Colon (tissue), 2 donors: ENCODE data around the gene PC.
"Not testable (repeated sequence)": the region's sequence is repeated elsewhere in the genome, so short reads cannot be mapped to it uniquely, and the experiment has no call there.

ENCODE experiments used
- FAIRE-seq: peaks from 2 replicates; lab custom pipeline; 2012; peaks lifted over from hg19 to GRCh38; lab: Jason Lieb, UNC
- donor health status: control.
- donor health status: control.

Gene PC

DNA sequence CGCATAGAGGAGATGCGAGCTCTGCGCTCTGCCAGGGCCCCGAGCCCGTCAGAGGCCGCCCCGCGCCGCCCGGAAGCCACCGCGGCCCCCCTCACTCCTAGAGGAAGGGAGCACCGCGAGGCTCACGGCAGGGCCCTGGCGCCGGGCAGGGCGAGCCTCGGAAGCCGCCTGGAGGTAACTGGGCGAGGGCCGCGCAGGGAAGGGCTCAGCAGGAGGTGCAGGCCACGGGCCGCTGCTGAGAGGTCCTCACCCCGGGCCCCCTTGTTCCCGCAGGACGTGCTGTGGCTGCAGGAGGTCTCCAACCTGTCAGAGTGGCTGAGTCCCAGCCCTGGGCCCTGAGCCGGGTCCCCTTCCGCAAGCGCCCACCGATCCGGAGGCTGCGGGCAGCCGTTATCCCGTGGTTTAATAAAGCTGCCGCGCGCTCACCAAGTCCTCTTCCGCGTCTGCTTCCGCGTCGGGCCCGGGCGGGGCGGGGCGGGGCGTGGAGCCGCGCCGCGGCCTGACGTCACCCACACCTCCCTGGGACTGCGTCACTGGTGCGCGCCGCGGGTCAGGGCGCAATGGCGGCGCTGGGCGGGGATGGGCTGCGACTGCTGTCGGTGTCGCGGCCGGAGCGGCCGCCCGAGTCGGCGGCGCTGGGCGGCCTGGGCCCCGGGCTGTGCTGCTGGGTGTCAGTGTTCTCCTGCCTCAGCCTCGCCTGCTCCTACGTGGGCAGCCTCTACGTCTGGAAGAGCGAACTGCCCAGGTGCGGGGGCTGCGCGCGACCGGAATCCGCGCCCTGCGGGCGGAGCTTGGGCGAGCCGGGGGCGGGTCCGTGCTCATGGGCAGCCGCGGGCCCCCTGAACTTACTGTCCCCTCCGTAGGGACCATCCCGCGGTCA, 115.0 kb downstream of the PC start, which contains the start of gene RCE1:
Gene RCE1 (plus strand): TSS at position 546 of the 880 bp plus-strand sequence. CDS start 15 bp downstream, at position 561.
- no peak for FAIRE-seq

DNA sequence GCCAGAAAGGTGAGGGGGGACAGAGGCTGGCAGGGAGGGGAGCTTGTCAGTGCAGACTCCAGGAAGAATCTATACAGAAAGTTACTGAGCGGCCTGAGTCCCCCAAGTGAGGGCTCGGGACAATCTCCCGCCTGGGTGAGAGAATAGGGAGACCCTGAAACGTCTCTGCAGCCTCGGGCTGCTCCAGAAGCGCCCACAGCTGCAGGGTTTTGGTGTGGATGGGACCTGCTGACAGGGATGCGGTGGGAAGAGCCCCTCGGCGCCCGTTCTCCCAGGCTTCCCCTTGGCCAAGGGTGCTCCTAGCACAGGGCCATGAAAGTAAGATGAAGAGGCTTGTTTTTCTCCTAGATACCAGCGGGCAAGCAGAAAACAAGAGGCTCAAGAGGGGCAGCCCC, 115.7 kb downstream of the PC start:
- no peak for FAIRE-seq

DNA sequence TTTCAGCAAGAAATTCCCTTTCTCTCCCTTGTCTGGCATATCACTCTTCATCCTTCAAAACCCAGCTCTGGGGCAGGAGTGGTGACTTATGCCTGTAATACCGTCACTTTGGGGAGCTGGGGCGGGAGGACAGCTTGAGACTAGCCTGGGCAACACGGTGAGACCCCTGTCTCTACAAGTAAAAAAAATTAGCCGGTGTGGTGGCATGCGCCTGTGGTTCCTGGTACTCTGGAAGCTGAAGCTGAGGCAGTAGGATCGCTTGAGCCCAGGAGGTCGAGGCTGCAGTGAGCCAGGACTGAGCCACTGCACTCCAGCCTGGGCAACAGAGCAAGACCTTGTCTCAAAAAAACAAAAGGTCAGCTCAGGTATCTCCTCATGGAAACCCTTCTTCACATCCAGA, 116.3 kb downstream of the PC start:
- no peak for FAIRE-seq

DNA sequence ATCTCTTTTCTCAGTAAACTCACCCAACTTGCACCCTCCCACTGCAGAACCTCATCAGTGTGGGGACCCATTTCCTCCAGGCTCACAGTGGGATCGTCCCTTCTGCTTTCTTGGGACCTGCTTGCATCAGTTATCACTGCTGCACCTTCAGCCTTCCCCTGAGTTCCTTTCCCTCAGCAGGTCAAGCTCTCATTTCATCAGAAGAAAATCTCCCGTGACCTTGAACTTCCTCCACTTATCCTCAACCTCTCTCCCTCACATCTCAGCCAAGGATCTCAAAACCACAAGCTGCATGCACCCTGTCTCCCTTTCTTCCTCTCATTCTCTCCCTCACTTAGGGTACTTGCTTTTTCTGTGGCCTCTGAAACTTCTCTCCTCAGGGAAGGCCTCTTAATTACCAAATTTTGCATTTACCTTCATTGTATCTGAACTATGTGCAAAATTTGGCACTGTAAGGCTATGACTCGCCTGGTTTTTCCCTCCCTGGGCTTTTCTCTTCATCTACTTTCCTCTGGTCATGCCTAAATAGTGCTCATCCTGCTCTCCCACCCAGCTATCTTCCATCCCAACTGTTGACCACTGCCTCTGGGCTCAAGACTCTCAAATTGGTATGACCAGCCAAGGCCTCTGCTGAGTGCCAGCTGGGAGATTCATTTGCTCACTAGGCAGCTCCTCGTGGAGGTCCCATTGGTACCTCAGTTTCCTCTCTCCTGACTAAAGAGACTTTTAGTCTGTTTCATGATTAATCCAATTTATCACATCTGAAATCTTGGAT, 117.7 kb downstream of the PC start:
- FAIRE-seq: no peak

DNA sequence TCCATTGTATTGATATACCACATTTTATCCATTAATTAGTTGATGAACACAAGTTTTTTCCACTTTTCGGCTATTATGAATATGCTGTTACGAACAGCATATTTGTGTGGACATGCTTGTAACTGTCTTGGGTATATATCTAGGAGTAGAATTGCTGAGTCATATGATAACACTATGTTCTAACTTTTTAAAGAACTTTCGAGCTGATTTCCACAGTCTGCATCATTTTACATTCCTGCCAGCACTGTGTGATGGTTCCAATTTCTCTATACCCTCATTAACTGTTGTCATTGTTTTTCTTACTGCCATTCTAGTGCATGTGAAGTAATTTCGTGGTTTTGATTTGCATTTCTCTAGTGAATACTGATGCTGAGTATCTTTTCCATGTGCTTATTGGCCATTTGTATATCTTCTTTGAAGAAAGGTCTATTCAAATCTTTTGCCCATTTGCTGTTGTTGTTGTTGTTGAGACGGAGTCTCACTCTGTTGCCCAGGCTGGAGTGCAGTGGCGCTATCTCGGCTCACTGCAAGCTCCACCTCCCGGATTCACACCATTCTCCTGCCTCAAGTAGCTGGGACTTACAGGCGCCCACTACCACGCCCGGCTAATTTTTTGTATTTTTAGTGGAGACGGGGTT, 122.3 kb downstream of the PC start:
- no peak for FAIRE-seq

DNA sequence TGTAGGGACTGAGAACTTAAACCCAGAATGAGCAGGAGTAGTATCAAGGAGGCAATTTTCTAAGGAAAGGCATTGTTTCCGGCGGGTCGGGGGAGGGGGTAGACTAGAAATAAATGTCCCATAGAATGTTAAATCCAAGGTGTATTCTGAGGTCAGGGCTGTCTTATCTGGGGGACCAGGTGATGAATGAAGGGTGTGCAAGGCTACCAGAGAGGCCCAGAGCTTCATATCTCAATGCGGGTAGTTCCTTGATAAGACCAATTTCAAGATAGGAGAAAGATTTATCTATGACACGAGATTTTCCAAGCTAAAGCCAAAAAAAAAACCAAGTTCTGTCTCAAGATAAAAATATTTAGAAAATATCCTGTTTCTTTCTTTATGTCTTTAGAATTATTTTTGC, 123.2 kb downstream of the PC start:
- FAIRE-seq: no peak

DNA sequence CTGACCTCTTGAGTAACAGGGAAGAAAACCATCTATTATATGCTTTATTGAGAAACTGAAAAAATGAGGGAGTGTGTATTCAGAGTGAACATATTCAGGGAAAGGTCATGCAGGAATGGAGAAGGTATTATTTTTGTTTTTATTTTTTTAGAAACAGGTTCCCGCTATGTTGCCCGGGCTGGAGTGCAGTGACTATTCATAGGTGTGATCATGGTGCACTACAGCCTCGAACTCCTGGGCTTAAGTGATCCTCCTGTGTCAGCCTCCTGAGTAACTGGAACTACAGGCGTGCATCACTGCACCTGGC, 123.7 kb downstream of the PC start:
- no peak for FAIRE-seq

DNA sequence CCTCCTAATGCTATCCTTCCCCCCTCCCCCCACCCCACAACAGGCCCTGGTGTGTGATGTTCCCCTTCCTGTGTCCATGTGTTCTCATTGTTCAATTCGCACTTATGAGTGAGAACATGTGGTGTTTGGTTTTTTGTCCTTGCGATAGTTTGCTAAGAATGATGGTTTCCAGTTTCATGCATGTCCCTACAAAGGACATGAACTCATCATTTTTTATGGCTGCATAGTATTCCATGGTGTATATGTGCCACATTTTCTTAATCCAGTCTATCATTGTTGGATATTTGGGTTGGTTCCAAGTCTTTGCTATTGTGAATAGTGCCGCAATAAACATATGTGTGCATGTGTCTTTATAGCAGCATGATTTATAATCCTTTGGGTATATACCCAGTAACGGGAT, 133.6 kb downstream of the PC start:
- not testable (repeated sequence) for FAIRE-seq

DNA sequence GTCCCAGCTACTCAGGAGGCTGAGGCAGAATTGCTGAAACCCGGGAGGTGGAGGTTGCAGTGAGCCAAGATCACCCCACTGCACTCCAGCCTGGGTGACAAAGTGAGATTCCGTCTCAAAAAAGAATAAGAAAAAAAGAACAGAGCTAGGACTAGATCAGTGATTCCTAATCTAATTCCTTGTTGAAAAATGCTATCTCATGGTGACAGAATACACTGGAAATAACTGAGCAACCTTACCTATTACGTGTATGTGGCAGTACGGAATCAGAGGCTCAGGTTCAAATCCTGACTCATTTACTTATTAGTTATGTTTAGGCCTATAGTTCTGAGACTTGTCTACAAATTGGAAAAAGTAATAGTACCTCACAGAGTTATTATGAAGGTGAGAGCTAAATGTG, 134.5 kb downstream of the PC start:
- no peak for FAIRE-seq

DNA sequence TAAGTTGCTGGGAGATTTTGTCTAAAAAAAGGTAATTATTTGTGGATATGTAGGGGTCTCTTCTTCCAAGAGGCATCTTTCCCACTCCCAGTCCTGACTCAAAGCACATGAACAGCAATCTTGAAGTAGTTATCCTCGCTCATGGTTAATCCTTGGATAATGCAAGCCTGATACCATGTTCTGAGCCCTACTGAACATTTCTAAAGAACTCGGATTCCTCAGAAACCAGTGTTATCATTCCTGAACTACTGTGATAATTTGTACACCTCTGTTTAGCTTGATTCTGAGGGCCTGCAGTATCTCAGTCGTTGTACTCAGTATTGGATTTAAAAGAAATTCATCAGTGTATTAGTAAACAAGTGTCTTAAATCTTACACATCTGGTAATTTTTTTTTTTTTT, 137.3 kb downstream of the PC start:
- FAIRE-seq: no peak

DNA sequence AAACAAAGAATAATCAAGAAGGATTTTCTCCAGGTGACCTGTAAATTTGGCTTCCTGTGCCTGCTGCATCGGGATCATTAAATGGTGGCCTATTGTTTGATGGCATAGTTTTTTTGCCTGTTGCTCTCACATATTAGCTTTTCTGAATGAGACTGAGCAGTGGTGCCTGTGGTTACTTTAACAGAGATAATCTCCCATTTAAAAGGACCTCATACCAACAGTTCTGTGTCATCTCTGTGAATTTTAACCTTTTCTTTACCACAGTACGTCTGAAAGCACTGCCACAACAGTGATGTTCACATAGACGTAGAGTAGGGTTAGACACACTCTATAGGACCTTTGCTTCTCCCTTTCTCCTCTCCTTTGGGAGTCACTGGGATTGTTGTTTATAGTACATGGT, 137.8 kb downstream of the PC start:
- no peak for FAIRE-seq

DNA sequence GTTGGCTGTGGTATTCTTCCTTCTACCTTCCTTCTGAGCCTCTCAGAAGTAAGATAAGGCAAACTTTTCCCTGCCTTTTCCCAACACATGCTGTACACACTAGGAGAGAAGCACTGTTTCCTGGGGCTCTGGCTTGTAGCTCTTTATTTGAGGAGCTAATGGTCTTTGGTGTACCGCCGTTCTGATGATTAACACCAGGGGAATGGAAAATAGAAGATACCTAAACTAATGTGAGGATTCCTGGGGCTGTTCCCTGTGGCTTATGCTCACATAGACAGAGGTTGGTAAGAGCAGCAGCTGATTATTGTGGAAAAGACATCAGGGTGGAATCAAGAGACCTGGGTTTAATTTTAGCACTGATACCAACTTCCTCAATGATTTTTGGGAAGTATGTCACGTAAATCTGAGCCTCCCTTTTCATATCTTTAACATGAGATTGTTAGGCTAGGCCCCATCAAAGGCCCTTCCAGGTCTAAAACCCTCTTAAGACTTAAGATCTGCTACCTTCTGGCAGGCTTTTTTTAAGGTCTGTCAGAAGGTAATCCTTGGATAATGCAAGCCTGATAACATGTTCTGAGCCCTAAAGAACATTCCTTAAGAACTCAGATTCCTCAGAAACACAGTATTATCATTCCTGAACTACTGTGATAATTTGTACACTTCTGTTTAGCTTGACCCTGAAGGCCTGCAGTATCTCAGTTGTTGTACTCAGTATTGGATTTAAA, 139.8 kb downstream of the PC start:
- FAIRE-seq: no peak

DNA sequence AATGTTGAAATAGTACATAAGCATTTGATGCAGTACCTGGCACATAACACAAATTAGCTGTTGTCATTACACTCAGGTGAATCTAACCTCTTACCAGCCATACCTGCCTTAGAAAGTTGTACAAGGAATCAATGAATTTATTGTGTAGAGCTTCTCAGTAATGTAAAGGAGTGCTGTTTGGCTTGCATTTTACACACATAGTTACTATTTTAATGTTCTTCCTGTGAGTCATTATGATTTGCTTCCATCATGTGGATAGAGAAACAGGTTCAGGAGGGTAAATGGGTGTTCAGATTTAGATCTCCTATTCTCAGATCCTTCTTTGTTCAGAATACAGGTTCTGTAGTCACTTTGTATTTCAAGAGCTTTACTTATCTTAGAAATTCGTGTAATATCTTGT, 142.5 kb downstream of the PC start:
- FAIRE-seq: no peak

DNA sequence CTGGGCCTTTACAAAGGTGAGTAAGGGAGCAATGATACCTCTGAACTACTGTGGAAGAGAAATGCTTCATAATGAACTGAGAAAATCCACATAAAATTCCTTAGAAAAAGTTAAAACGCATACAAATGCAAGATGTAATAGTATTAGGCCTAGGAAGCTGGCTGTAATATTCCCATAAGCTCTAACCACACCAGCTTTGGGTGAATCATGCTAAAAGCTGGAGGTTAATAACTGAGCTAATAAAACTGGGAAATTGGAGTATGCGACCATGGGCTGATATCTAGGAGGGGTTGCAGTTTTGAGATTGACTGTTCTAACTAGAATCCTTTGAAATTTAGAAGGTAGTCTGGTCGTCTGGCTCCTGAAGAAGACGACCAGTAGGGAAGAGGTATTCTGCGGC, 143.5 kb downstream of the PC start:
- no peak for FAIRE-seq

DNA sequence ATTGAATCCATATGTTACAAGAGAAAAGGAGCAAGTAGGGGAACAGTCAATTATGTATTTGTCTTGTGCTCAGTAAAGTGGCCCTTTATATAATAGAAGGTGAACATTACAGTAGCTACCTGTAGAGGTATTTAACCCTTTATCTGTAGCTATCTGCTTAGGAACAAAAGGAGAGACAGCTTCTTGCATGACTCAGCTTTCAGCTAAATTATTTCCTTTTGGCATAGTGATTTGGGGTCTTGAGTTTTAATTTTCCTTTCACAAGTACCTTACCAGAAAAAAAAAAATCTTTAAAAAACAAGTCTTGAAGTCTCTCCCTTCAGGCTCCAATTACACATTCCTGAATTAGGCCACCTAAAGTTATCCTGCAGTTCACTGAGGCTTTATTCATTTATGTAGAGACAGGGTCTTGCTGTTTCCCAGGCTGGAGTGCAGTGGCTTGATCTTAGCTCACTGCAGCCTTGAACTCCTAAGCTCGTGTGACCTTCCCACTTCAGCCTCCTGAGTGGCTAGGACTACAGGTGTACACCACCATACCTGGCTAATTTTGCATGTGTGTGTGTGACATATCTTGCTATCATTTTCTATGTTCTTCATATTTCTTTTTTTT, 147.5 kb downstream of the PC start:
- no peak for FAIRE-seq

DNA sequence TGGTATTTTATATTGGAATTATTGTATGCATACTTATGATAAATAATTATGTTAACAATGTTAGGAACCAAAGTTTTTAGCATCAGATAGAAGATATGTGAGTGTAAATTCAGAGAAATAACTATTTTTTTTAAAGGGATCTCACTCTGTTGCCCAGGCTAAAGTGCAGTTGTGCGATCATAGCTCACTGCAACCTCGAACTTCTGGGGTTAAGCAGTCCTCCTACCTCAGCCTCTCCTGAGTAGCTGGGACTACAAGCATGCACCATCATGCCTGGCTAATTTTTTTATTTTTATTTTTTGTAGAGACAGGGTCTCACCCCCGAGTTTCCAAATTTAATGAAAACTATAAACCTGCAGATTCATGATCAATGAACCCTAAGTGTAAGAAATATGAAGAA, 148.6 kb downstream of the PC start:
- FAIRE-seq: no peak

DNA sequence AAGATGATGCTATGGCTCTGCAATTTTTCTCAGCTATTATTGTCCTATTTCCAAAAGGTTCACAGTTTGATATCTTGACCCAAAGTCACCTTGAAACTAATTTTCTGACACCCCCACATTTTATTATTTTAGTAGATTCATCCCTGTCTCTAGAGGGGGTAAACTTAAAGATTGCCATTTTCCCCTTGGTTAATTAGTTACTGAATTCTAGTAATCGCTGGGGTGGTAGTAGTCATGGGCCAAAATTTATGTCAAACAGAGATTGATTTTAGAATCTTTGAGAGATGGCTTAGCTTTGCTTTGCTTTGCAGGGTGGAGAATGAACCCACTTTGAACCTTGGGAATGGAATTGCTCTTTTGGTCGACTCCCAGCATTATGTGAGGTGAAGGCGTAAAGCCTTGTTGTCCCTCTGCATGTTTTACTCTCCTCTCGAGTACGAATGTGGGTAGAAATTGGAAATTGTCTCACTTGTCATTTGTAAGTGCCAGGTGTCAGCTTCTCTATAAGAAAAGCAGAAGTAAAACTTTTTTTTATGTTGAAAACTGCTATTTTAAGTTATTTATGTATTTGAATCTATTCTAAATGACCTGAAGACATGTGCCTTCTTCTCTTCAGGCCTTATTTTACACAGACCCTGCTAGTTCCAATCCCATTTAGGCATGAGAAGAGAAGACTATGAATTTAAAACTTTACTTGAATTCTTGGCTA, 157.3 kb downstream of the PC start:
- no peak for FAIRE-seq

DNA sequence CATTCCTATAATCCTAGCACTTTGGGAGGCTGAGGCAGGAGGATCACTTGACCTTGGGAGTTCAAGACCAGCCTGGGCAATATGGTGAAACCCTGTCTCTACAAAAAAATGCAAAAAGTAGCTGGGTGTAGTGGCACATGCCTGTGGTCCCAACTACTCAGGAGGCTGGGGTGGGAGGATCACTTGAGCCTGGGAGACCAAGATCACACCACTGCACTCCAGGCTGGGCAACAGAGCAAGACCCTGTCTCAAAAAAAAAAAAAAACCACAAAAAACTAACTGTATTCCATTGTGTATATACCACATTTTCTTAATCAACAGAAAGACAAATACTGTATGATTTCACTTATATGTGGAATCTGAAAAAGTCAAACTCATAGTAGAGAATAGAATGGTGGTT, 158.4 kb downstream of the PC start:
- FAIRE-seq: not testable (repeated sequence)
